ENCODE measurements around the gene ANKRD33B. TPM values are rescaled to one million over a fixed set of nuclear protein-coding genes. Genes with fewer than 3 reads are reported as not detected.
"Not testable (repeated sequence)": the region's sequence is repeated elsewhere in the genome, so short reads cannot be mapped to it uniquely, and the experiment has no call there.

Gene ANKRD33B
- total RNA-seq (10 to 100 TPM in 1 of 4 donors, 1 to 10 TPM in 3; 2.1 to 32.7 (median 8.3) TPM), polyA plus RNA-seq (10 to 100 TPM in 1 of 3 donors, 1 to 10 TPM in 2; 1.4 to 14.1 (median 5.0) TPM)
- long read RNA-seq, donor 1, partial matches to known transcripts: 0 of 3 reads
- long read RNA-seq, donor 1, other reads (novel, unspliced or antisense): 3 of 3 reads
- long read RNA-seq, donor 2, partial matches to known transcripts: 0 of 1 reads
- long read RNA-seq, donor 2, other reads (novel, unspliced or antisense): 1 of 1 reads

GRCh38 chr5:10563945-10564837, at the start of gene ANKRD33B:
TSS of gene ANKRD33B (plus strand) at chr5:10564070. CDS start at chr5:10564468, 398 bp downstream.
- Histone ChIP-seq H3K27me3 (ENCODE audit: insufficient read depth in 3 of 3, low read length in 2 of 3) (peaks cover 0 to 17% (median 5%) of the 10 kb centered on the region in 3 donors), H3K9me3 (no peaks in the 10 kb centered on the region), H3K4me3 (peak within 1 kb of the TSS; percentile 79), H3K4me1 (peaks cover 13% of the 10 kb centered on the region), H3K36me3 (ENCODE audit: insufficient read depth in 1 of 2, low read depth in 1 of 2) (no peaks in the 10 kb centered on the region), H3K27ac (peak within 1 kb of the TSS; percentile 76)
- WGBS, 3 donors: 0 to 1% (median 0%) methylated on average over 82 to 116 of the region's 119 CpGs
- TF ChIP-seq CTCF (IDR thresholded peaks at IDR 0.05): no peak
- ATAC-seq: peak; percentile 57 to 70 (median 61)
- intact Hi-C loops (cut with DNase I): loop anchor here in 1 of 2 donors (5.0 kb wide), 1 partner anchor 63 kb away; no protein-coding TSS in a partner anchor
- peak; percentile 56 to 71 for DNase-seq

GRCh38 chr5:10514572-10514971, 49.3 kb upstream of the ANKRD33B start:
- H3K27ac ChIP-seq; H3K4me1 ChIP-seq; intact Hi-C loops (cut with DNase I); ATAC-seq; H3K4me3 ChIP-seq; DNase-seq; H3K36me3 ChIP-seq (ENCODE audit: insufficient read depth in 1 of 2, low read depth in 1 of 2); H3K9me3 ChIP-seq; H3K27me3 ChIP-seq (ENCODE audit: insufficient read depth in 3 of 3, low read length in 2 of 3): not testable (repeated sequence)
- 84 to 93% (median 92%) methylated on average over 8 of the region's 8 CpGs for WGBS, 3 donors

GRCh38 chr5:10515492-10515891, 48.4 kb upstream of the ANKRD33B start:
- ATAC-seq (no peak), DNase-seq (no peak)
- no peak overlapping the region for H3K27ac ChIP-seq
- intact Hi-C loops (cut with DNase I): no loop called here
- no peaks in the 10 kb centered on the region for H3K36me3 ChIP-seq (ENCODE audit: insufficient read depth in 1 of 2, low read depth in 1 of 2)
- peaks cover 6% of the 10 kb centered on the region for H3K9me3 ChIP-seq
- H3K4me1 ChIP-seq: no peaks in the 10 kb centered on the region
- no peak overlapping the region for H3K4me3 ChIP-seq
- H3K27me3 ChIP-seq (ENCODE audit: insufficient read depth in 3 of 3, low read length in 2 of 3): peaks cover 0 to 3% (median 0%) of the 10 kb centered on the region in 3 donors
- TF ChIP-seq CTCF (IDR thresholded peaks at IDR 0.05): no peak
- WGBS, 3 donors: 85 to 94% (median 87%) methylated on average over 2 of the region's 2 CpGs

GRCh38 chr5:10518347-10518746, 45.5 kb upstream of the ANKRD33B start:
- TF ChIP-seq CTCF (IDR thresholded peaks at IDR 0.05): no peak
- no peak for ATAC-seq
- 74 to 94% (median 77%) methylated on average over 2 of the region's 2 CpGs for WGBS, 3 donors
- peaks cover 0 to 3% (median 0%) of the 10 kb centered on the region in 3 donors for H3K27me3 ChIP-seq (ENCODE audit: insufficient read depth in 3 of 3, low read length in 2 of 3)
- H3K27ac ChIP-seq: no peak overlapping the region
- intact Hi-C loops (cut with DNase I): no loop called here
- no peak overlapping the region for H3K4me3 ChIP-seq
- DNase-seq: no peak
- no peaks in the 10 kb centered on the region for H3K36me3 ChIP-seq (ENCODE audit: insufficient read depth in 1 of 2, low read depth in 1 of 2)
- H3K9me3 ChIP-seq: peaks cover 6% of the 10 kb centered on the region
- no peaks in the 10 kb centered on the region for H3K4me1 ChIP-seq

GRCh38 chr5:10519729-10520128, 44.1 kb upstream of the ANKRD33B start:
- no peak for TF ChIP-seq CTCF (IDR thresholded peaks at IDR 0.05)
- Histone ChIP-seq H3K27ac (no peak overlapping the region), H3K4me3 (no peak overlapping the region), H3K4me1 (no peaks in the 10 kb centered on the region), H3K36me3 (ENCODE audit: insufficient read depth in 1 of 2, low read depth in 1 of 2) (no peaks in the 10 kb centered on the region), H3K9me3 (peaks cover 6% of the 10 kb centered on the region), H3K27me3 (ENCODE audit: insufficient read depth in 3 of 3, low read length in 2 of 3) (peaks cover 0 to 3% (median 0%) of the 10 kb centered on the region in 3 donors)
- ATAC-seq: no peak
- 57 to 61% (median 58%) methylated on average over 7 of the region's 7 CpGs for WGBS, 3 donors
- no peak for DNase-seq
- intact Hi-C loops (cut with DNase I): no loop called here

Measured in psoas muscle (tissue), 8 donors.